NCI-H2196 treated with DMSO at 0.1 percent for 48 hours (cell line): ENCODE results near the gene XPNPEP2.
A peak's percentile ranks its signal among the peaks of the same experiment; 100 is the strongest.

Experiments
- DNase-seq: peaks from one replicate; lab custom pipeline; 2025; ENCODE audit not compliant: unreplicated experiment; lab: John Stamatoyannopoulos, UW

The XPNPEP2 gene

DNA sequence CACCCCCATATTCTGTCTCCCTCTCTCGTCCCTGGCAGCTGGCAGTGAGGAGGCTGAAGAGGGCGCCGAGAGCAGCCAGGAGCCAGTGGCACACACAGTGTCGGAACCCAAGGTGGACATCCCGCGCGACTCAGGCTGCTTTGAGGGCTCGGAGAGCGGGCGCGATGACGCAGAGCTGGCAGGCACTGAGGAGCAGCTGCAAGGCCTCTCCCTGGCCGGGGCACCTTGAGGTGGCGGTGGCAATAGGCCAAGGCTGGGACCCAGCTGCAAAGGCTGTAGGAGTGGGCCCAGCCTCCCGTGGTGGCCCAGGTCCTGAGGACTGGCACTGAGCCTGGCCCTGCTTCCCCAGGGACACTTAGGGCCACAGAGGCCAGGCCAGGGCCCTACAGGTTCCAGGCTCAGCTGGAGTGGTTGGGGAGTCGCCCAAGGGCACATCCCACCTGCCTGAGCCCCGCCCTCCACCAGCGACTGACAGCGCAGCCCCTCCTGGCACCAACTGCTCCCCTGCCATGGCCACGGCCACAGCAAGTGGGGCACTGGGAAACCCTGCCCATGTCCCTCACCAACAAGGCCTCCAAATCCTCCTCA lies 54.9 kb downstream of the XPNPEP2 start:
- peak; percentile 51 for DNase-seq

DNA sequence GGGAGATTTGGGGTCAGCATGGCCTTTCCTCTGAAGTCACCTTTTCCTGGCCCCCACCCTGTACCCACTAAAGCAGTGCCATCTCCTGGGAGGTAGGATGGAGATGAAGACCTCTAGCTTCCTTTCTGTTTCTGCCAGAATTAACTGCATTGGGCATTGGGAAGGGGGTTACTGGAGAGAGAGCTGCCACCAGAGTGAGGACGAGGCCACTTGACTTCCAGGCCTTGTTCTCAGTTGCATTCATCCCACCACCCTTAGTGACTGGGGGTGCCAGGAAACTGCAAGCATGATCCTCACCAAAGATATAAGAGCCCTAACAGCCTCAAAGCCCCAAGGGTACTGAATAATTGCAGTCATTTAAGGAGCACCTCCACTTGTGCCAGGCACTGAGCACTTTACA lies 56.8 kb downstream of the XPNPEP2 start:
- no peak for DNase-seq

DNA sequence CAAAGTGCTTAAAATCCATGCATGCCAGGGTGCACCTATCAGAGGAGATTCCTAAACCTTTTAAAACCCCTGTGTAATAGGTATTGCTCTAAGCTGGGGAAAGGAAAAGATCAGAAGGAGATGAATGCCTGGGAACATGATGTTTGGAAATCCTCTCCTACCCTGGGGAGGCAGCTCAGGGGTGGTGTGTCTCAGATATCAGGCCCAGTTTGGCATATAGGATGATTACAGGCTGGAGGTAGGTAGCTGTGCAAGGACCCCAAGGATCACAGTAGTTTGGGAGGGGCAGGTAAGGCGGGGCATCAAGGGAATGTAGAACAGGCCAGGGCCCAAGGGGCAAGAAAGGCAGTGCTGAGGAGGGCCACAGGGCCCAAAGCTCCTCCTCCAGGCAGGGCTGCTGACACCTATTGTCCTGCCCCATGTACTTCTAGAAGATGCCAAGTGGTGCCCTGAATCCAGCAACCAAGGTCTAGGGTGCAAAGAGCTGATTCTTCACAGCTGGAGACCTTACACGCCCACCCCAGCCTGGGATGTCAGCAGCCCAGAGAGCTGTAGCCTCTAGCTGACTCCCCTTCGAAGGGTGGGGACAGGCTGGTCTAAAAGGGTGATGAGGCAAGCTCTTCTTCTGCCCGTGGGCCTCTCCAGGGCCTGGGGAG lies 58.6 kb downstream of the XPNPEP2 start:
- no peak for DNase-seq

DNA sequence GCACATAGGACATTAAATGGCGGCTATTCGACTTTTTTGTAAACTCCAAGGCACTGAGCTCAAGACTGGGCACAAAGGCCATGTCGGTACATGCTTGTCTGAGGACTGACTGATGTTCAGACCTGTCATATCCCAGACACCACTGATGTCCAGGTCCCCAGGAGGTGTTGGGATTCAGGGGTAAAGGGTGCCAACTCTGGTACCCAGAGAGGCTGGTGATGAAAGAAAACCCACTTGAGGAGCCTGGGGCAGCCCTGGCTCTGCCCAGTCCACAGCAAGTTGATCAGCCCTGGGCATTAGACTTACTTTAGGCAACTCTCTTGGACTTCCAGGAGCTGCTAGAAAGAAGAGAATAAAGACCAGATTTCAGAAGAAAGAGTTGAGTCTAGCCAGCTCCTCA lies 59.7 kb downstream of the XPNPEP2 start:
- no peak for DNase-seq

DNA sequence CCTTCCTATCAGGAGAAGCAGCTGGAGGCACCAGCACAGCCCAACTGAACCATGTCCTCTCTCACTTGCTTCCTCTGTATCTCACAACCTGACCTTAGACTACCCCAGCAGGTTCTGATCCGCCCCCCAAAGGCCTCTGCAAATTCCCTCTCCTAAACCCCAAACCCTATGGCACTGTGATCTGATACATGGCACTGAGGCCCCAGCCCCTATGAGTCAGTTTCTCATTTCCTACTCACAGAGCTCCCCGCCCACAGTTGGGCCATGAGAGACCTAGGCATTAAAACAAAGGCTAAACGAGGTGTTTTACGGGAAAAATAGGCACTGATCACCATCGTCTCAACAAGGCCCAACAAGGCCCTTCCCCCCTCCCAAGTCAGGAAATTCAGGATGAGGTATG lies 60.1 kb downstream of the XPNPEP2 start:
- DNase-seq: no peak

DNA sequence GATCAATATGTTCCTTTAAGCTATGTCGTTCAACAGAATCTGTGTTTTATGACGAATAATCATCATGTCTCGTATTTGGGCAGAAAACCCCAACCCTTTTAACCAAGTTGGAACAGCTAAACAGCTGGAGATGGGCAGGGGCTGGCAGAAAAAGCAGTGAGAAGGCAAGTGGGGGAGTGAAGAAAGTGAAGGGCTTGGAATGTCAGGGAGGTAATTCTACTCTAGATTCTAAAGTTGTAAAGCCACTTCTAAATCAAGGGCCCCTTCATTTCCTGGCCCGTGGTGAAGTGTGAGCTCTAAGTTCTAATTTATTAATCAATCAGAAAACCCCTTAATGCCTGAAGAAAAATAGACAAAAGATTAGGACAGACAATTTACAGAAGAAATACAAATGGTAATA lies 61.4 kb downstream of the XPNPEP2 start:
- no peak for DNase-seq

DNA sequence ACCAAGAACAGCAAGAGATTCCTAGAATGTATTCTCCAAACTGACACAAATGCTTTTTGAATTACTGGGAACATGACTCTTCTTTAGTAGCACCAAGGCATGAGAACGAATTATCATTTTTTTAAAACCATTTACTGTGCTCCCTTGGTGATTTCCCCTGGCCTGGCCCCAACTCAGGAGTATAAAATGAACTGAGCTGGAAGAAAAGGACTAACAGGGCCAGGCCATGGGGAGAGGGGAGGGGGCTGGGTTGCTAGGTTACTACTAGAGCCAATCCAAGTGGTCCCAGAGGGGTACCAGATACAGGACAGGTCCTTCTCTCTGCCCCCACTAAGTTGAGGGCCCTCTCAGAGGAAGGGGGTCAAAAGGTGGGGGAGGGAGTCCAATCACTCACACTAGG lies 64.1 kb downstream of the XPNPEP2 start:
- no peak for DNase-seq

DNA sequence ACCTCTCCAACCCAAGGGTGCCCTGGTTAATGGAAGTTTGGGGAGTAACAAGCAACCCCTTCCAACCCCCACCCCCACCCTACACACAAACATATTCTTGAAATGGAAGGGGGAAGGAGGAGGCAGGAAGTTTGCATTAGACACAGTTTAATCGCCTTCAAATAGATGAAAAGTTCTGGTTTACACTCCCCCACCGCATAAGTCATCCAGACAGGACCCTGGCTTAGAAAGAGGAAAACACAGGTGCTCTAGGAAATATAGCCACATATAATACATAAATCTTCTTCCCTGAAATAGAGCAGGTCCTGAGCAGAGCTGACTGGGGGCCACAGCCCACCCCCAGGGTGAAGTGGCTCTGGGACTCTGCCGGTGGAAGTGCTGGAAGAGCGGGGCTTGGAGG lies 66.0 kb downstream of the XPNPEP2 start:
- DNase-seq: no peak

DNA sequence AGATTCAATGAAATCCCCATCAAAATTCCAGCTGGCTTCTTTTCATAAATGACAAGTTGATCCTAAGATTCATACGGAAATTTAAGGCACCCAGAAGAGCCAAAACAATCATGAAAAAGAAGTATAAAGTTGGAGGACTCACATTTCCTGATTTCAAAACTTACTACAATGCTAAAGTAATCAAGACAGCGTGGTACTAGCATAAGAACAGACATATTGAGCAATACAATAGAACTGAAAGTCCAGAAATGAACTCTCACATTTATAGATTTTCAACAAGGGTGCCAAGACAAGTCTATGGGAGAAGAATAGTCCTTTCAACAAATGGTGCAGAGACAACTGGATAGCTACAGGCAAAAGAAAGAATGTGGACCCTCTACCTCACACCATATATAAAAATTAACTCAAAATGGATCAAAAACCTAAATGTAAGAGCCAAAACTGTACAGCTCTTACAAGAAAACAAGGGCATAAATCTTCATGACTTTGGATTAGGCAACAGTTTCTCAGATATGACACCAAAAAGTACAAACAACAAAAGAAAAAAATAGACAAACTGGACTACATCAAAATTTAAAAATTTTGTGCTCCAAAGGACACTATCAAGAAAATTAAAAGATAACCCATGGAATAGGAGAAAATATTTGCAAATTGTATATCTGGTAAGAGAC lies 69.5 kb downstream of the XPNPEP2 start:
- DNase-seq: no peak

DNA sequence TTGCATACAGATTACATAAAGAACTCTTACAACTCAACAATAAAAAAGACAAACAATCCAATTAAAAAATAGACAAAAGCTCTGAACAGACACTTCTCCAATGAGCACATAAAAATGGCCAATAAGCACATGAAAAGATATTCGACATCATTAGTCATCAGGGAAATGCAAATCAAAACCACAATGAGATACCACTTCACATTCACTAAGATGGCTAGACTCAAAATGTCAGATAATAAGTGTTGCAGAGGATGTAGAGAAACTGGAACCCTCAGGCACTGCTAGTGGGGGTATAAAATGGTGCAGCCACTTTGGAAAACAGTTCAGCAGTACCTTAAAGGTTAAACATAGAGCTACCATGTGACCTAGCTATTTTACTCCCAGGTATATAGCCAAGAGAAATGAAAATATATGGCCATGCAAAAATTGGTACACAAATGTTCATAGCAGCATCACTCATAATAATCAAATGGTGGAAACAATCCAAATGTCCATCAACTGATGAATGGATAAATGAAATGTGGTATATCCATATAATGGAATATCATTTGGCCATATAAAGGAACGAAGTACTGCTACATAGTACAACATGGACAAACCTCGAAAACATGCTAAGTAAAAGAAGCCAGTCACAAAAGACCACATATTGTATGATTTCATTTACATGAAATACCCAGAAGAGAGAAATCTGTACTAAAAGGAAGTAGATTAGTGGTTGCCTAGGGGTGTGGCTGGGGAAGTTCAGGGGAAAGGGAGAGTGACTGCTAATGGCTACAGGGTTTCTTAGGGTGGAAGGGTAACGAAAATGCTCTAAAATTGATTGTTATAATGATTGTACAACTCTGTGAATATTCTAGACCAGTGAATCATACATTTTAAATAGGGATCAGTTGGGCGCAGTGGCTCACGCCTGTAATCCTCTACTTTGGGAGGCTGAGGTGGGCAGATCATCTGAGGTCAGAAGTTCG lies 70.3 kb downstream of the XPNPEP2 start:
- no peak for DNase-seq

DNA sequence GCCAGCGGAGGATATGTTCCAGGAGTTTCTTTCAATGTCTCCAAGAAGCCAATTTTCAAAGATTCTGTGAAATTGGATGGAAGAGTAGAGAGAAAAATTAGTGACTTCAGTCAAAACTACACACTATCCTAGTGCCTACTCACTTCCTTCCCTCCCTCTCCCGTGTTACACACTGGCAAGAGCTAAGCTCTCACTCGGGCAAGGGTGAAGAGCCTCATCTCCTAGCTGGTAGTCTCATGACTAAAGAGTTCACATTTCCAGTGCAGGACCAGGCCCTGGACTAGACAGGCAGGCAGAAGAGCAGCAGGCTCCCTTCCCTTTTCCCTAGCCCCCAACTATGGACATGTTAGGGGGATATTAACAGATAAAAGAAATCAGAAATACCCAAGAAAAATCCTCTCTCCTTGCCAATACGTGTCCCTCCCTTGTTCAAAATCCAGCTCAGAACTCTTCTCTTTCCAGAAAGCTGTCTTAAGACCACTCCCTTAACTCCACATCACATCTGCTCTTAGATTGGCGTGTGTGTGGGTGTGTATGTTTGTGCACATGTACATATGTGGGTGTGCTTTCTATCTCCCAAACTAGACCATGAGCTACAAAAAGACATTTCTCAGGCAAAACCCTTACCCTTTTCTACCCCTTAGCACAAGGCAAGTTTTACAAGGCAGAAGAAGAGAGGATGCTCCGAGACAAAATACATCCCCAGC lies 75.0 kb downstream of the XPNPEP2 start:
- DNase-seq: no peak

DNA sequence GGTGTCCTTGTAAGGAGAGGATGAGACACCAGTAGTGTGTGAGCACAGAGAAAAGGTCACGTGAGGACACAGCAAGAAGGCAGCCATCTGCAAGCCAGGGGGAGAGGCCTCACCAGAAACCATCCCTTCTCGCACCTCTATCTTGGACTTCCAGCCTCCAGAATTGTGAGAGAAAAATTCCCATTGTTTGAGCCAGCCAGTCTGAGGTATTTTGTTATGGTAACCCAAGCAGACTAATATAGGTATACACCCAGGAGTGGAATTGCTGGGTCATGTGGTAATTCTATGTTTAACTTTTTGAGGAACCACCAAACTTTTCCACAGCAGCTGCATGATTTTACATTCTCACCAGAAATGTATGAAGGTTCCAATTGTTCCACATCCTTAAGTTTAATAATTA lies 79.3 kb downstream of the XPNPEP2 start:
- no peak for DNase-seq
